ENCODE results near the gene HBS1L.

DNA sequence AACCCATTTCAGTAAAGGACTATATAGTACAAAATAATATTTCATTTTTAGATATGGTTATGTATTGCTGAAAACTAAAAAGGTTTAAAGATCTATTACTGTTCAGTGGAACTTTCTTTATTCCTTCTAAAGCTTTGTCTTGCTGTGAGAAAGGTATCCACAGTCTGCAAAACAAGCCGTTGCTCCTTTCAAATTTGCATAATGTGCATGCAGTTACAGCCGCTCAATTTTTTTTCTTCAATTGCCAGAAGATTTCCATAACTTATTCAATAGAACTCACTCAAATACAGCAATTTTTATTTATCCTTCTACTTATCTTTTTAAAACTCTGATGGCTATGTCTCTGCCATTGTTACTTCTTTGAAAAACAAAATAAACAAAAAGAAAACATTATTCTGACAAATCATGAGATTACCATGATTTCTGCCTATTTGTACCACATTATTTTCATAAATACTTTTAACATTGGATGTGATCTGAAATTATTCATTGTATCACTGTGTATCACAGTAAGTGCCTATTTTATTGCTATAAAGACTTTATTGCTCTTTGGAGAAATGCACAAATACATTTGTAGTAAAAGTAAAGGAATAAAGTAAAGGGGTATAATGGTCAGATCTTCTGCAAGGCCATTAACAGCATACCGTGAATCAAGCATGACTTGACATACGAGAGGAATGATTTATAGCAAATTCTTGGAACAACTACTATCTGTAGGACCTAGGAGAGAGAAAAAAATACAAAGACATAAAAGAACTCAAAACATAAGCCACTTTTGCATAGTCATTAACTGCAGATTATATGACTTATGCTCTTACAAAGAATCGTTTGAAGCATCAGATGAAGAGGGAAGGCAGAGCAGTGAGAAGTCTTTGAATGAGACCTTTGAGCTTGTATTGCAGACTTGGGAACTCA, 29.6 kb upstream of the HBS1L start:
- TF ChIP-seq CHD4 (IDR thresholded peaks at IDR 0.05) (no peak), ESRRA (IDR thresholded peaks at IDR 0.05; ENCODE audit: low read length) (no peak), SREBF2 (IDR thresholded peaks at IDR 0.05; ENCODE audit: low read length) (no peak), POLR2A (IDR thresholded peaks at IDR 0.05; ENCODE audit: low read depth, low read length) (no peak), FOS (IDR thresholded peaks at IDR 0.05; ENCODE audit: borderline replicate concordance, extremely low read depth, insufficient read length) (no peak), HDAC6 (IDR thresholded peaks at IDR 0.05; ENCODE audit: unreplicated experiment) (no peak), ETV6 (conservative IDR thresholded peaks at IDR 0.05 in 1 of 2, IDR thresholded peaks at IDR 0.05 in 1 of 2; ENCODE audit: borderline replicate concordance in 1 of 2, low read depth in 1 of 2) (no peak), EZH2 (IDR thresholded peaks at IDR 0.05; ENCODE audit: borderline replicate concordance, control insufficient read depth, low read depth, low read length) (no peak), JUND (IDR thresholded peaks at IDR 0.05; ENCODE audit: low read depth, low read length) (no peak)
- TF ChIP-seq, protein P1, sequence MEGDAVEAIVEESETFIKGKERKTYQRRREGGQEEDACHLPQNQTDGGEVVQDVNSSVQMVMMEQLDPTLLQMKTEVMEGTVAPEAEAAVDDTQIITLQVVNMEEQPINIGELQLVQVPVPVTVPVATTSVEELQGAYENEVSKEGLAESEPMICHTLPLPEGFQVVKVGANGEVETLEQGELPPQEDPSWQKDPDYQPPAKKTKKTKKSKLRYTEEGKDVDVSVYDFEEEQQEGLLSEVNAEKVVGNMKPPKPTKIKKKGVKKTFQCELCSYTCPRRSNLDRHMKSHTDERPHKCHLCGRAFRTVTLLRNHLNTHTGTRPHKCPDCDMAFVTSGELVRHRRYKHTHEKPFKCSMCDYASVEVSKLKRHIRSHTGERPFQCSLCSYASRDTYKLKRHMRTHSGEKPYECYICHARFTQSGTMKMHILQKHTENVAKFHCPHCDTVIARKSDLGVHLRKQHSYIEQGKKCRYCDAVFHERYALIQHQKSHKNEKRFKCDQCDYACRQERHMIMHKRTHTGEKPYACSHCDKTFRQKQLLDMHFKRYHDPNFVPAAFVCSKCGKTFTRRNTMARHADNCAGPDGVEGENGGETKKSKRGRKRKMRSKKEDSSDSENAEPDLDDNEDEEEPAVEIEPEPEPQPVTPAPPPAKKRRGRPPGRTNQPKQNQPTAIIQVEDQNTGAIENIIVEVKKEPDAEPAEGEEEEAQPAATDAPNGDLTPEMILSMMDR (IDR thresholded peaks at IDR 0.05 in 2 of 3, conservative IDR thresholded peaks at IDR 0.05 in 1 of 3; ENCODE audit: control insufficient read depth in 2 of 3, extremely low read depth in 1 of 3, insufficient read depth in 1 of 3, low read depth in 3 of 3, low read length in 3 of 3), result no peak
- TF ChIP-seq, protein P2, sequence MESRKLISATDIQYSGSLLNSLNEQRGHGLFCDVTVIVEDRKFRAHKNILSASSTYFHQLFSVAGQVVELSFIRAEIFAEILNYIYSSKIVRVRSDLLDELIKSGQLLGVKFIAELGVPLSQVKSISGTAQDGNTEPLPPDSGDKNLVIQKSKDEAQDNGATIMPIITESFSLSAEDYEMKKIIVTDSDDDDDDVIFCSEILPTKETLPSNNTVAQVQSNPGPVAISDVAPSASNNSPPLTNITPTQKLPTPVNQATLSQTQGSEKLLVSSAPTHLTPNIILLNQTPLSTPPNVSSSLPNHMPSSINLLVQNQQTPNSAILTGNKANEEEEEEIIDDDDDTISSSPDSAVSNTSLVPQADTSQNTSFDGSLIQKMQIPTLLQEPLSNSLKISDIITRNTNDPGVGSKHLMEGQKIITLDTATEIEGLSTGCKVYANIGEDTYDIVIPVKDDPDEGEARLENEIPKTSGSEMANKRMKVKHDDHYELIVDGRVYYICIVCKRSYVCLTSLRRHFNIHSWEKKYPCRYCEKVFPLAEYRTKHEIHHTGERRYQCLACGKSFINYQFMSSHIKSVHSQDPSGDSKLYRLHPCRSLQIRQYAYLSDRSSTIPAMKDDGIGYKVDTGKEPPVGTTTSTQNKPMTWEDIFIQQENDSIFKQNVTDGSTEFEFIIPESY (IDR thresholded peaks at IDR 0.05), result no peak
- TF ChIP-seq, protein P3, sequence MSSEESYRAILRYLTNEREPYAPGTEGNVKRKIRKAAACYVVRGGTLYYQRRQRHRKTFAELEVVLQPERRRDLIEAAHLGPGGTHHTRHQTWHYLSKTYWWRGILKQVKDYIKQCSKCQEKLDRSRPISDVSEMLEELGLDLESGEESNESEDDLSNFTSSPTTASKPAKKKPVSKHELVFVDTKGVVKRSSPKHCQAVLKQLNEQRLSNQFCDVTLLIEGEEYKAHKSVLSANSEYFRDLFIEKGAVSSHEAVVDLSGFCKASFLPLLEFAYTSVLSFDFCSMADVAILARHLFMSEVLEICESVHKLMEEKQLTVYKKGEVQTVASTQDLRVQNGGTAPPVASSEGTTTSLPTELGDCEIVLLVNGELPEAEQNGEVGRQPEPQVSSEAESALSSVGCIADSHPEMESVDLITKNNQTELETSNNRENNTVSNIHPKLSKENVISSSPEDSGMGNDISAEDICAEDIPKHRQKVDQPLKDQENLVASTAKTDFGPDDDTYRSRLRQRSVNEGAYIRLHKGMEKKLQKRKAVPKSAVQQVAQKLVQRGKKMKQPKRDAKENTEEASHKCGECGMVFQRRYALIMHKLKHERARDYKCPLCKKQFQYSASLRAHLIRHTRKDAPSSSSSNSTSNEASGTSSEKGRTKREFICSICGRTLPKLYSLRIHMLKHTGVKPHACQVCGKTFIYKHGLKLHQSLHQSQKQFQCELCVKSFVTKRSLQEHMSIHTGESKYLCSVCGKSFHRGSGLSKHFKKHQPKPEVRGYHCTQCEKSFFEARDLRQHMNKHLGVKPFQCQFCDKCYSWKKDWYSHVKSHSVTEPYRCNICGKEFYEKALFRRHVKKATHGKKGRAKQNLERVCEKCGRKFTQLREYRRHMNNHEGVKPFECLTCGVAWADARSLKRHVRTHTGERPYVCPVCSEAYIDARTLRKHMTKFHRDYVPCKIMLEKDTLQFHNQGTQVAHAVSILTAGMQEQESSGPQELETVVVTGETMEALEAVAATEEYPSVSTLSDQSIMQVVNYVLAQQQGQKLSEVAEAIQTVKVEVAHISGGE (CRISPR knock-in tag; IDR thresholded peaks at IDR 0.05), result no peak

Data from GM12878 (cell line).